Activated effector memory CD4-positive, alpha-beta T cell treated with Interleukin-2 at 50 U/mL for 16 hours (primary cell): Measurements from ENCODE around the gene RASGRP2.

Source experiments
- DNase-seq: peaks from one replicate; pipeline ENCODE4 v3.0.0-alpha.2; 2020

RASGRP2 gene

GRCh38 chr11:64736654-64737053, 7.3 kb downstream of the RASGRP2 start:
- no peak for DNase-seq

DNA sequence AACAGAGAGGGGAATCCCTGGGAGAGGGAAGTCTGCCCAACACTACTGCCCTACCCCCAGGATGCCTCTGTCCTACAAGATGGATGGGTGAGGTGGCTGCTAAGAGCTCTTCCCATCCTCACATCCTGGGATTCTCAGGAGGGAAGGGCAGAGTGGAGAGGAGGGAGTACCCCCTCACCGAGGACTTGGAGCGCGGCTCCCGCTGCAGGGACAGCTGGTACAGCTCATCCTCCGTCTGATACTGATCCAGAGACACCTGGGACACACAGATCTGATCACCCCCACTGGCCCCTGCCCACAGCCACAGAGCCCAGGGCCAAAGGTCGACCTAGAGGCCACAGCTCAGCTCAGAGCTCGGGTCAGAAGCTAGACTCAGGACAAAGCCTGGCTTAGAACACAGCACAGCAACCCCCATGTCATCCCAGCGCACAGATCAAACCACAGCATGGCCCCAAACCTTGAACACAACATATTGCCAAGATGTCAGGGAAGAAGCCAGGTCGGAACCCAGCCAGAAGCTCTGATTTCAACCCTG, 8.2 kb downstream of the RASGRP2 start:
- DNase-seq = no peak

DNA sequence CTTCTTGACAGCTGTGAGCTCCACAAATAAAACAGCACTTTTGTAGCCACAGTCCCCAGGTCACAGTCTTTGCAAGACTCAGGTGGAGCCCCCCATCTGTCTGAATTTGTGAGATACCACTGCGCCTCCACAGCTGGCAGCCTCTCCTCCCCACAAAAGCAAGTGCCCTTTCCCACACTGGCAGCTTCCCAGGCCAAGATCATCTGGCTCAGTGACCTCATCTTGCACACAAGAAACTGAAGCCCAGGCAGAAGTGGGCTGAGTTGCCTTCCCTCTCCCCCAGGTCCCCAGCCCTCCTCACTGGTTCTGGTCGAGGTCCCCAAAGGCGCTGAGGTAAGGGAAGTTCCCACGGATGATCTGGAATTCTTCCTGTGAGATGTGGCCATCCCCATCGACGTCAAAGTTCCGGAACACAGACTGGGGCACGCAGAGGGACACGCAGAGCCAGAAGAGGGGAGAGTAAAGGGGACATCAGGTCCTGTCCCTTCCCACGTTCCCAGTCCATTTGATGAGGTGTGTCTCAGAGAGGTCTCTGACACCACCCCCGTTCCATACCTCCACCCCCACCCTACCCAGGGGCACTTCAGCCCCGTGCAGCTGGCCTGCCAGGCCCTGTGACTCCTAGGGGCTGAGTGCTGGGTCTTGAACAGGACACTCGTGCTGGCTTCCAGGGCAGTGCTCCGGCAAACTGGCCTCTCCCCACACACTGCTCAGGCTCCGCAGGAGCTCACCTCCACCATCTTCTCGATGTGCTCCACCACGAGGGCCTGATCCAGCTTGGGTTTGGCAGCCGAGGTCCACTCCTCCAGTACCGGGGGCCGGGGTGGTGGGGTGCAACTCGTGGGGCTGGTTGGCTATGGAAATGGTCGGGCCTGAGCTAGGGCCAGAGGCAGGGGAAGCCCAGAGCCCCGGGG, 8.9 kb downstream of the RASGRP2 start:
- no peak for DNase-seq

GRCh38 chr11:64731601-64732000, 12.3 kb downstream of the RASGRP2 start:
- no peak for DNase-seq

DNA sequence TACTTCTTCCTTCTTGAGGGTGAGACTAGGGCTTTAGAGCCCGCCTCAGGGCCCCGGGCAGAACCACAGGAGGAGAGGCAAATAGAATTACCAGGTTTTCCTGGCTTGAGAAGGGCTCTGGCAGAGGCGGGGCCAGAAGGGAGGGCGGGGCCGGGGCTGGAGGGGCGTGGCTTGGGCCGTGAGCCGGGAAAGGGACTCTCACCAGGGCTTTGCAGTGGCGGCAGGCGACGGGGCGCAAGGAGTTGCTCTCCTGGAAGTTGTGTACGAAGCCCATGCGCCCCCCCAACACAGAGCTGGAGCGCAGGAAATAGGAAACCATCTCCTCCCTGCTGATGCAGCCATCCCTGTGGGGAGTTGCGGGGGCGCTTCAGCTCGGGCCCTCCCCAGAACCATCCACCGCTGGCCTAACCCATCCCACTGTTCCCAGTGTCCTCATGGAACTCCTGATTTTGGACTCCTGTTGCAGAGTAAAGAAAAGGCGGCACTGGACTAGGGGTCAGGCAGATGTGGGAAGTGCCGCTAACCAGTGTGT, 14.0 kb downstream of the RASGRP2 start:
- no peak for DNase-seq

DNA sequence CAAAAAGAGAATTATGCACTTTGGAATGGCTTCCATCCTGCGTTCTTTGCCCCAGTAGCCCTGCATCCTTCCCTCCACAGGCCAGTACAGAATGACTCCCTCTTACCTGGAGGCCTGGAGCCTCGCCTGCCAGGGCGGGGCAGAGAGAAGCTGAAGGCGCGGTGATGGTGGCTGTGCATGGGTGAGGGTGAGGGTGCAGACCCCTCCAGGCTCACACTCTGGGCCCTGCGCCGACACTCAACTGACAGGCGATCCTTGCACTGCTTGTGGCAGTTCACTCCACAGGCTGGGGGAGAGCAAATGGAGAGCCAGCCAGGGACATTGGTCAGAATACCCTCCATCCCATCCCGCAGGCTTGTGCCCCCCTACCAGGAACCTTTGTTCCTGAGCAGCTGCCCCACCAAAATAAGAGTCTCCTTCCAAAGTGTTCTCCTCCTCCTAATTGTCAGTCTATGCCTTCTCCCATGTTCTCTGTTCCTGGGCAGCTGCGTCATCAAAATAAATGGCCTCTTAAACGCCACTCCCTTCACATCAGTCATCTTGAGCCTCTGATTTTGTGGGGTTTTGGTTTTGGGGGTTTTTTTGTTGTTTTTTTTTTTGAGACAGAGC, 15.1 kb downstream of the RASGRP2 start:
- DNase-seq = no peak

- no peak for DNase-seq
Measured at GRCh38 chr11:64726867-64727530, 16.9 kb downstream of the RASGRP2 start.

- DNase-seq = no peak
Measured at GRCh38 chr11:64726211-64726641, 17.7 kb downstream of the RASGRP2 start.

- DNase-seq = no peak
Measured at GRCh38 chr11:64724863-64725532, 18.9 kb downstream of the RASGRP2 start.

- DNase-seq = no peak
Measured at GRCh38 chr11:64723907-64724862, 19.8 kb downstream of the RASGRP2 start.

DNA sequence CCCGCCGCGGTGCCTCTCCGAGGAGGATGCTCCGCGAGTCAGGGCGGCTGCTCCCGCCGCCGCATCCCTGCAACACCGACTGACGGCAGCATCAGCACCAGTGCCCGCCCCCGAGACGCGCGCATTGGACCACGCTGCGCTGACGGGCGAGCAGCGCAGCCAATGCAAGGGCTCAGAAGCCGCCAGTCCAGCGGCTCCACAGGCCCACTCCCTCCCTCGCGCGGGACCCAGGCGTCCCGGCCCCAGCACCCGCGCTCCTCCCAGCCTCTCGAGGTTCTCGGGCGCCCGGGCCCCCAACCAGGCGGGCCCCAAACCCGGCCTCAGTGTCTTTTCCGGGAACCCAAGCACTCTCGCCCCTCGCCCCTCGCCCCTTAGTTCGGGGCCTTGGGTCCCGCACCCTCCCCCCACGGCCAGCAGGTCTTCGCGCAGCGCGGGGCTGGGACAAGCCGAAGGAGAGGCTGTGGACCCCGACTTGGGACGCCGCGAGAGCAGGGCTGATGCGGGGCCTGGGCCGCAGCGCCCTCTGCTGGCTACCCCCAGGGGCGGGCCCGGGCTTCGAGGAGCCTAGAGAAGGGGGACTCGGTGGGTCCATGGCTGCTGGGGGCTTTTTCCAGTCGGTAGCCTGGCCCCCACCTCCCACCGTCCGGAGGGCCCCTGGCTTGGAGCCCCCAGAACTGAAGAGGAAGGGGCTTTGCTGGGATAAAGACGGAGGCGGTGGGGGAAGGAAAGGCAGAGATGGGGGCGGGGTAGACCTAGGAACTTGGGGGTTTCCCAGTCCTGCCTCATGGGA, 20.6 kb downstream of the RASGRP2 start, which contains the start of gene NRXN2:
Gene NRXN2, minus strand, starts transcription at position 81 of the 790 bp plus-strand sequence. CDS start 9,498 bp downstream, outside the sequence.
- DNase-seq = peak; percentile 79

- no peak for DNase-seq
Measured at GRCh38 chr11:64722141-64723065, 21.5 kb downstream of the RASGRP2 start.

DNA sequence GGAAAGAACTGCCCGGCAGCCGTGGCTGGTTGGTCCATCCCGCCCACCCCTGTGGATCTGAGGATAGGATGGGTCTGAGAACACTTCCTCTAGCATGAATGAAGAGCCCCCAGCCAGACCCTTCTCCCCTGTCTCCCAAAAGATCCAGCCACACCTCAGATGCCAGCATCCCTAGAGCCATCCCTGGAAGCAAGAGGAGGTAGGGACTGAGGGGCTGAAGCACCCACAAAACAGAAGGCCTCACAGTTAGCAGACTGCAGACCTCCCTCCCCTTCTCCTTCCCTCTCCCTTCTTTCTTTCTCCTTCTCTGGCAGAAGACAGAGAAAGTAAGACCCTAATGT, 22.6 kb downstream of the RASGRP2 start:
- no peak for DNase-seq

DNA sequence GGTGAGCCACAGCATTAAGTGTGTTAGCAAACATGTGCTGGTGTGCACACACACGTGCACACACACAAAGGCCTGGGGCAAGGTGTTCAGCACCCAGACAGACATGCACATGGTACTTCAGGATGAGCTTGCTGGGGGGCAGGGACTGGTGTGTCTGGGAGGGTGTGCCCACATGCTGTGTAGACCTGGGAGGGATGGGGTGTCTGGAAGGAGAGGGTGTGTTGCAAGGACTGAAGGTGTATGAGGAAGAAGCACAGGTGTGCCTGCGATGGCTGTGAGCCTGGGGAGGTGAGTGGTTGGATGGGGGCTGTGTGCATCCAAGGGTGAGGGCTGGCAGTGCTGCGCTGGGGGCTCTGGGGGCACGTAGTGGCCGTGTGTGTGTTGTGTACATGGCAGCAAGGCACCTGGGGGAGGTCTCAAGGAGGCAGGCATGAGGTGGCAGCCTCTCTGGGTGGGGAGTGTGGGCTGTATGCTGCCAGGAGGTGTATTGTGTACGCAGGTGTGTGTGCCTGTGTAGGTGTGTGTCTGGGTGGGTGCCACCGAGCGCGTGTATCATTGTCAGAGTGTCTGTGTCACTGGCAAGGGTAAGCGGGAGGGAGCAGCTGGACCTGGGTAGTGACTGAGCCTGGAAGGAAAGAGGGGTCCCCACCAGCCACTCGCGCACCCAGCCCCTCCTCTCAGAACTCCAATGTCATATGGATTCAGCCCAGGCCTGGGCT, 23.1 kb downstream of the RASGRP2 start:
- DNase-seq = no peak

DNA sequence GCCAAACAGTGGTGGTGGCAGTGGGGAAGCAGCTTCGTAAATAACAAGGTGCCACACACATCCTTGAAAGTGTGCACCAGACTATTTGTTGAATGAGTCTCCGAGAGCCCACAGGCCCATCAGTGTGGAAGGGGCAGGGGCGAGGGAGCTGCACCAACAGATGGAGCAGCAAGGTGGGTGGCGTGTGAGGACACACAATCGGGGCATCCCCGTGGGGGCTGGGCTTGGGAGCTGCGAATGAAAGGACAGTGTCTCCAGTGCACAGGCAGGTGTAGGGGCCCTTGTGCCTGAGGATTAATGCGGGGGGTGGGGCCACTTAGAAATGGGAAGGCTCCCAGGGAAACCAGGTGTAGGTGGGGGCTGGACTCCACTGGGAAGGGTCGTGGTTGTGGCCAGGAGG, 23.8 kb downstream of the RASGRP2 start:
- DNase-seq = no peak

DNA sequence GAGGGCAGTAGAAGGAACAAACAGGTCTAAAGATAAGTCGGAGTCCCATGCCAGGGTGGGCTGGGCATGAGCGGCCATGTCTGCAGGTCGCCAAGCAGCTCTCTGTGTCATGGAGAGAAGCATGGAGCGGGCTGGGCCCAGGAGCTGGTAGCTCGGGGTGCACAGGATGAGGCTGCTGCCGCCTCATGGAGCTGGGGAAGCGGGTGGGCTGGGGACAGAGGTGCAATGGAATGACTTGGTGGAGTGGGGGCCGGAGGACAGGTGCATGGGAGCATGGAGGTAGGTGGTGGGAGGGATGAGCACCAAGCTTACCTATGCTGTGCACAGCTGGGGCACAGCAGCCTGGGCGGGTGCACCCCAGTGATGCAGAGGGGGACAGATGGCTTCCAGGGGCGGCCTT, 24.5 kb downstream of the RASGRP2 start:
- DNase-seq = no peak

DNA sequence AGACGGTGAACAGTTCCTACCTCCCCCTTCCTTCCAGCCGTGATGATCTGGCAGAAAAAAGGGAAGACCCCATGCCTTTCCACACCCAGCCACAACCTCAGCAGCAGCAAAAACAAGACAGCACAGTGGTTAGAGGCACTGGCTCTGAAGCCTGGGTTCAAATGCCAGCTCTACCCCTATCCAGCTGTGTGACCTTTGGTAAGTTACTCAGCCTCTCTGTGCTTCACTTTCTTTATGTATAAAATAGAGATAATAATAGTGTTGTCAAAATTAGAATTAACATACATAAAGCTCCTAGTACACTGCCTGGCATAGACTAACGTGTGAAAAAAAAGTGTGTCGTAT, 25.2 kb downstream of the RASGRP2 start:
- no peak for DNase-seq

DNA sequence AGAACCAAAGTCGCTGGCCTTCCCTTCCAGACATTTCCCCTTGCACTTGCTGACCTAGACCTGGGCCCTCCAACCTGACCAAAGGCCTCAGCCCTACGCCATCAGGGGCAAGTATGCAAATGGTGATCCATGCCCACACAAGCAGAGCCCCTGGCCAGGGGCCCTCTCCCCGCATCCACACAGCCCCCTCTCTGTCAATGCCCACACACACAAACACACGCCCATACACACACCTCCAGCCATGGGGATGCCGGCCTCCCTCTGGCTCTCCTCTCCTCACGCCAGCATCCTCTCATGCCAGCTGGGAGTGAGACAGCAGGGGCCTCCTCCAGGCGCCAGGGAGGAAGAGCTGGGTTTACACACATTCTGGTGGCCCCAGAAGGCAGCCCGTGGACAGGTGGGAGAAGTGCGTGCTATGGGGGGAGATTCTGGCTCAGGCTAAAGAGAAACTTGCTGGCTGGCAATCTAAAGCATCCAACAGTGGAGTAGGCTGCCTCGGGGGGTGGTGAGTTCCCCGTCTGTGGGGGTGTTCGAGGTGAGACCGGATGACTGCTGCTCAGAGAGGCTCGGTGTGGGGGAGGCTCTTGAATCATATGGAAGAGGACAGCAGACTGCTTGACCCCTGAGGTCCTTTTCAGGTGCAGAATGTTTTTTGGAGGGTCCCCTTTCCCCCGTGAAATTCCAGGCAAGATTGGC, 25.7 kb downstream of the RASGRP2 start:
- no peak for DNase-seq
